Calu3 (cell line): Measurements from ENCODE around the gene FADS1. TPM values are rescaled to one million over a fixed set of nuclear protein-coding genes. Genes with fewer than 3 reads are reported as not detected.

ENCODE experiments used
- BruUV-seq: library from RNA; stranded (reverse); fragments of 400-500 nt; replicated peaks from 2 replicates; lab custom pipeline; 2021; lab: Mats Ljungman, UMichigan
- CTCF ChIA-PET: fragments of 300-600 bp; sonication (Branson Sonifier 250); formaldehyde crosslinking; loops from one replicate; lab custom pipeline; 2022; ENCODE audit warnings: antibody characterized with exemption; lab: Charles Lee
- DNase-seq: peaks from one replicate; pipeline ENCODE4 v3.0.0; 2022
- H3K27ac Mint-ChIP-seq: one replicate; pipeline ENCODE4 v1.8.0; 2022; ENCODE audit warnings: mixed read lengths; ENCODE audit not compliant: unreplicated experiment
- H3K27me3 Mint-ChIP-seq: one replicate; pipeline ENCODE4 v1.8.0; 2022; ENCODE audit warnings: mixed read lengths; ENCODE audit not compliant: unreplicated experiment
- H3K36me3 Mint-ChIP-seq: one replicate; pipeline ENCODE4 v1.8.0; 2022; ENCODE audit warnings: mild to moderate bottlenecking, moderate library complexity, mixed read lengths; ENCODE audit not compliant: insufficient read depth, unreplicated experiment
- H3K4me1 Mint-ChIP-seq: one replicate; pipeline ENCODE4 v1.8.0; 2022; ENCODE audit warnings: mild to moderate bottlenecking, low read depth, mixed read lengths; ENCODE audit not compliant: unreplicated experiment
- H3K4me3 Mint-ChIP-seq: one replicate; pipeline ENCODE4 v1.8.0; 2022; ENCODE audit warnings: mild to moderate bottlenecking, low read depth, moderate library complexity, mixed read lengths; ENCODE audit not compliant: unreplicated experiment
- H3K9me3 Mint-ChIP-seq: one replicate; pipeline ENCODE4 v1.8.0; 2022; ENCODE audit warnings: low read depth, mixed read lengths; ENCODE audit not compliant: unreplicated experiment
- intact Hi-C: fragments of 100-400 bp; cut with micrococcal nuclease; formaldehyde crosslinking; loops from one replicate; pipeline ENCODE4 v1.10.0; 2022; ENCODE audit not compliant: unreplicated experiment
- total RNA-seq: library from RNA; stranded (reverse); gene quantifications from 2 replicates; pipeline ENCODE4 v1.2.3, GENCODE V29; 2022
- TF ChIP-seq, protein P1 (sequence below): fragments of 200-600 bp; IDR thresholded peaks from one replicate; pipeline ENCODE4 v1.8.0; 2022; ENCODE audit warnings: antibody characterized with exemption; ENCODE audit not compliant: unreplicated experiment

Gene FADS1
- total RNA-seq, 1 experiment from 2014 or later = 74.1 TPM

DNA sequence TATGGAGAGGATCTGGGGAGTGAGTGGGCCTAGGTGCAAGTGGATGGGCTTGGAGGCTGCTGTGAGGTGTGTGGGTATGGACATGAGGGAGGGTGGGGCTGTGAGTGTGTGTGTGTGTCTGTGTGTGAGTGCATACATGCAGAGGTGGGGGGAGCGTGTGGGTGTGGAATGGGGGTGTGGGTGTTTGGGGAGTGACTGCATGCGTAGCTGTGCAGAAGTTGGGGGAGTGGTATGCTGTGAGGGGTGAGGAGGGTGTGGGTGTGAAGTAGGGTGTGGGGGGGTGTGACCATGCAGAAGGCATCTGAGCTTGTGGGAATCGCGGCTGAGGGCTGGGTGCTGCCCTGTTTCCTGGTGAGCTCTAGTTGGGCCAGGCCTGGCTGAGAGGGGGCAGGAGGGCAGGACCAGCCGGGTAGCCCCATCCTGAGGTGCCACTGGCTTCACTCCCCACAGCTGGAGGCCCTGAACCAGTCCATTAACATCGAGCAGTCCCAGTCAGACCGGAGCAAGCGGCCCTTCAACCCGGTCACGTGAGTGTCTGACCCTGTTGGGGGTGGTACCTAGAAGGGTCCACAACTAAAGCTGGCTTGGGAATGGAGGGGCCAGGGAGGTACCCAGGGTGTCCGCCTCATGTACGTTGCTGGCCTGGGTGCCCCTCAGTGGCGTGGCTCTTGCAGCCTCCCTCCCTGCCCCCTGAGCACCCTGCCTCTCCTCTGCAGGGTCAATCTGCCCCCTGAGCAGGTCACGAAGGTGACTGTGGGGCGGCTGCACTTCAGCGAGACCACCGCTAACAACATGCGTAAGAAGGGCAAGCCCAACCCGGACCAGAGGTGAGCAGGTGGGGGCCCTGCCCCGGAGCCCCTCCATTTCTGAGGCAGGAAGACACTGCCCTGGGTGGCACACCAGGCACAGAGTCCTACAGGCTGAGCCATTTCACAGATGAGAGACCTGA, 40.9 kb downstream of the FADS1 start:
- CTCF ChIA-PET = interaction anchor here (0.7 to 1.8 kb wide), 4 partner anchors 11 to 87 kb away, joined by 3 to 8 read pairs (median 4); no protein-coding TSS in a partner anchor

DNA sequence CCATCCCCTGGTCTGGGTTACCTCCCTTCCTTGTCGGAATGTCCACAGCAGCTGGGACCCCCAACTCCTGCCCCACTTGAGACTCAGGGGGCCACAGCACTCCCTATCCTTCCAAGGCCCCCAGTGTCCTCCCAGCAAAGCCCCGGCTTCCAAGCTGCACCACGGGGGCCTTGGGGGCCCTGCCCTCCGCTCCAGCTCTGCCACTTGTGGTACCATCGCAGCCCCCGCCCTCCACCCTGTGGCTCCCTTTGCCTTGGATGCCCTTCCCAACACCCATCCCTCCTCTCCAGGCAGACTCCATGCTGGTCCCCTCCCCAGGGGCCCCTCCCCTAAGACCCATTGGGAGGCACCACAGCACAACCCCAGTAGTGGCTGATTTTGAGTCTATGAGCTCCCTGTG, 41.7 kb downstream of the FADS1 start:
- CTCF ChIA-PET = interaction anchor here (0.7 to 1.8 kb wide), 3 partner anchors 24 to 86 kb away, joined by 3 to 8 read pairs (median 6); no protein-coding TSS in a partner anchor
- intact Hi-C loops = no loop called here
- Mint-ChIP-seq H3K27me3 (no peaks in the 10 kb centered on the region), H3K27ac (no peak overlapping the region), H3K4me1 (no peaks in the 10 kb centered on the region), H3K4me3 (no peak overlapping the region), H3K36me3 (peaks cover 46% of the 10 kb centered on the region), H3K9me3 (no peaks in the 10 kb centered on the region)
- no TSS peak for BruUV-seq
- TF ChIP-seq, protein P1, sequence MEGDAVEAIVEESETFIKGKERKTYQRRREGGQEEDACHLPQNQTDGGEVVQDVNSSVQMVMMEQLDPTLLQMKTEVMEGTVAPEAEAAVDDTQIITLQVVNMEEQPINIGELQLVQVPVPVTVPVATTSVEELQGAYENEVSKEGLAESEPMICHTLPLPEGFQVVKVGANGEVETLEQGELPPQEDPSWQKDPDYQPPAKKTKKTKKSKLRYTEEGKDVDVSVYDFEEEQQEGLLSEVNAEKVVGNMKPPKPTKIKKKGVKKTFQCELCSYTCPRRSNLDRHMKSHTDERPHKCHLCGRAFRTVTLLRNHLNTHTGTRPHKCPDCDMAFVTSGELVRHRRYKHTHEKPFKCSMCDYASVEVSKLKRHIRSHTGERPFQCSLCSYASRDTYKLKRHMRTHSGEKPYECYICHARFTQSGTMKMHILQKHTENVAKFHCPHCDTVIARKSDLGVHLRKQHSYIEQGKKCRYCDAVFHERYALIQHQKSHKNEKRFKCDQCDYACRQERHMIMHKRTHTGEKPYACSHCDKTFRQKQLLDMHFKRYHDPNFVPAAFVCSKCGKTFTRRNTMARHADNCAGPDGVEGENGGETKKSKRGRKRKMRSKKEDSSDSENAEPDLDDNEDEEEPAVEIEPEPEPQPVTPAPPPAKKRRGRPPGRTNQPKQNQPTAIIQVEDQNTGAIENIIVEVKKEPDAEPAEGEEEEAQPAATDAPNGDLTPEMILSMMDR = no peak
- DNase-seq = no peak

More for the DNA sequence above, 40.9 kb downstream of the FADS1 start:
- intact Hi-C loops = loop anchor here (2.0 kb wide), 1 partner anchor 29 kb away; no protein-coding TSS in a partner anchor
- DNase-seq = no peak
- TF ChIP-seq, protein P1 = no peak
- H3K4me1 Mint-ChIP-seq = no peaks in the 10 kb centered on the region
- H3K27ac Mint-ChIP-seq = no peak overlapping the region
- BruUV-seq = no TSS peak
- peaks cover 48% of the 10 kb centered on the region for H3K36me3 Mint-ChIP-seq
- H3K9me3 Mint-ChIP-seq = no peaks in the 10 kb centered on the region
- H3K4me3 Mint-ChIP-seq = no peak overlapping the region
- no peaks in the 10 kb centered on the region for H3K27me3 Mint-ChIP-seq

DNA sequence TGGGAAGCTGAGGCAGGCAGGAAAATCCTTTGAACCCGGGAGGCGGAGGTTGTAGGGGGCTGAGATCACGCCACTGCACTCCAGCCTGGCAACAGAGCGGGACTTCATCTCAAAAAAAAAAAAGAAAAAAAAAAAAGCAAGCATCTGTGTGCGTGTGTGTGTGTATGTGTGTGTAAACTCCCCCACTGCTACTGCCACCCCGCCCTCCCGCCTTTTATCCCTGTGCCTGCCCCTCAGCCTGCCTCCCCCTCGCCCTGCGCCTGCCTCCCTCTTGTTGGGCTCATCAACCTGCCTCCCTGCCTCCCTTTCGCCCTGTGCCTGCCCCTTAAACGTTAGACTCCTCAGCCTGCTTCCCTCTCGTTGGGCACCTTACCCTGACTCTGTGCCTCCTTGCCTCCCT, 42.4 kb downstream of the FADS1 start:
- Mint-ChIP-seq H3K36me3 (peaks cover 39% of the 10 kb centered on the region), H3K27ac (no peak overlapping the region), H3K4me3 (no peak overlapping the region), H3K27me3 (no peaks in the 10 kb centered on the region), H3K9me3 (no peaks in the 10 kb centered on the region), H3K4me1 (no peaks in the 10 kb centered on the region)
- CTCF ChIA-PET = interaction anchor here (1.8 kb wide), 1 partner anchor 27 kb away, joined by 6 read pairs; no protein-coding TSS in a partner anchor
- BruUV-seq = no TSS peak
- no peak for DNase-seq
- TF ChIP-seq, protein P1 = no peak
- intact Hi-C loops = no loop called here

DNA sequence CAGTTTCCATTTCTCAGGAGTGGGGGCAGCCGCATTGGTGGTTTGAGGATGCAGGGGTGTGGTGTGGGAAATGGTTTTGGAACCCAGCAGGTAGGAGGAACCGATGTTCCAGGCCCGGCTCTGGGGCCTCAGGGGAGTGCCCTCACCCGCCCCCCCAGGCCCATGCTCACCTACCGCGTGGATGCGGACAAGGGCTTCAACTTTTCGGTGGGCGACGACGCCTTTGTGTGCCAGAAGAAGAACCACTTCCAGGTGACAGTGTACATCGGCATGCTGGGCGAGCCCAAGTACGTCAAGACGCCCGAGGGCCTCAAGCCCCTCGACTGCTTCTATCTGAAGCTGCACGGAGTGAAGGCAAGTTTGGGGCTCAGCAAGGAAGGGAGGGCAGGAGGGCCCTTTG, 43.0 kb downstream of the FADS1 start:
- H3K4me1 Mint-ChIP-seq = no peaks in the 10 kb centered on the region
- no peaks in the 10 kb centered on the region for H3K27me3 Mint-ChIP-seq
- H3K36me3 Mint-ChIP-seq = peaks cover 38% of the 10 kb centered on the region
- TF ChIP-seq, protein P1 = no peak
- intact Hi-C loops = no loop called here
- H3K4me3 Mint-ChIP-seq = no peak overlapping the region
- BruUV-seq = no TSS peak
- CTCF ChIA-PET = no interaction called here
- no peak overlapping the region for H3K27ac Mint-ChIP-seq
- no peaks in the 10 kb centered on the region for H3K9me3 Mint-ChIP-seq
- no peak for DNase-seq
